K562 (cell line): Measurements from ENCODE around the gene FBXO8. TPM values are rescaled to one million over a fixed set of nuclear protein-coding genes. Genes with fewer than 3 reads are reported as not detected.

Source experiments
- ATAC-seq: fragments of 200-7000 bp; cut with Tn5 transposase; 3 replicates; pipeline ENCODE4 v1.9.1; 2020; ENCODE audit warnings: moderate library complexity
- BruUV-seq: library from RNA; stranded (reverse); fragments of 400-500 nt; replicated peaks from 2 replicates; lab custom pipeline; 2021; lab: Mats Ljungman, UMichigan
- CTCF ChIA-PET: fragments of 300-600 bp; formaldehyde crosslinking; extraction: SDS; loops from one replicate; lab custom pipeline; 2021; ENCODE audit warnings: low intra/inter-chr PET ratio; lab: Yijun Ruan, JAX
- POLR2A ChIA-PET: fragments of 300-600, 350-650 bp; sonication (Branson Sonifier 250); formaldehyde crosslinking; extraction: SDS; loops from one replicate; lab custom pipeline; 2021; ENCODE audit warnings: antibody characterized with exemption, inconsistent platforms; lab: Yijun Ruan, JAX
- DNase-seq, 4 experiments: peaks; one replicate each; pipeline versions ENCODE4 v3.0.0 to v3.0.0-alpha.2; 2011 to 2018; ENCODE audit warnings: low spot score in 3 of 4, mixed read lengths in 3 of 4; ENCODE audit errors: extremely low read depth in 1 of 4
- FAIRE-seq: peaks from 2 replicates; lab custom pipeline; 2011; peaks lifted over from hg19 to GRCh38; lab: Jason Lieb, UNC
- H2AFZ ChIP-seq: 2 replicates; pipeline ENCODE4 v1.6.0; 2011; ENCODE audit warnings: low read depth, low read length, control low read depth, inconsistent platforms
- H3K27ac ChIP-seq: fragments of 200-600 bp; 3 replicates; pipeline ENCODE4 v1.8.0; 2011; ENCODE audit warnings: low read depth, mild to moderate bottlenecking, control low read depth, inconsistent platforms, low read length, moderate library complexity, mixed read lengths; ENCODE audit errors: extremely low read depth
- H3K27me3 ChIP-seq, 2 experiments: fragments of 300-600 bp in 1 of 2; 2 replicates in 1 of 2; 3 replicates in 1 of 2; pipeline versions ENCODE4 v1.6.0 to v1.8.0; 2011; ENCODE audit warnings: inconsistent platforms in 2 of 2, low read length in 2 of 2, mild to moderate bottlenecking in 1 of 2, mixed read lengths in 1 of 2, moderate library complexity in 1 of 2; ENCODE audit not compliant: control insufficient read depth in 2 of 2, insufficient read depth in 2 of 2
- H3K36me3 ChIP-seq: fragments of 300-600 bp; 3 replicates; pipeline ENCODE4 v1.8.0; 2011; ENCODE audit warnings: mild to moderate bottlenecking, low read length, inconsistent platforms; ENCODE audit not compliant: control insufficient read depth, insufficient read depth
- H3K4me1 ChIP-seq, 2 experiments: fragments of 200-600 bp in 1 of 2; replicated peaks in 1 of 2; 2 replicates in 1 of 2; 3 replicates in 1 of 2; pipeline versions ENCODE4 v1.5.1 to v1.8.0; 2011; ENCODE audit warnings: inconsistent platforms in 2 of 2, low read length in 2 of 2, mild to moderate bottlenecking in 1 of 2, mixed read lengths in 1 of 2, moderate library complexity in 1 of 2; ENCODE audit not compliant: control insufficient read depth in 2 of 2, insufficient read depth in 2 of 2
- H3K4me2 ChIP-seq: 2 replicates; pipeline ENCODE4 v1.6.1; 2011; ENCODE audit warnings: low read length, control low read depth, inconsistent platforms, mixed read lengths; ENCODE audit not compliant: insufficient read depth
- H3K4me3 ChIP-seq: fragments of 200-600 bp; sonication (generic), shearing (Covaris generic); 2 replicates; pipeline ENCODE4 v1.5.1; 2016; ENCODE audit warnings: control low read depth, inconsistent platforms
- H3K79me2 ChIP-seq: fragments of 200-600 bp; 3 replicates; pipeline ENCODE4 v1.8.0; 2011; ENCODE audit warnings: low read length, inconsistent platforms; ENCODE audit not compliant: control insufficient read depth, insufficient read depth
- H3K9ac ChIP-seq, 2 experiments: 2 replicates each; pipeline versions ENCODE4 v1.6.0 to v1.6.1; 2011; ENCODE audit warnings: low read depth in 2 of 2, low read length in 2 of 2, control low read depth in 1 of 2, inconsistent platforms in 1 of 2, mild to moderate bottlenecking in 1 of 2, mixed read lengths in 1 of 2; ENCODE audit not compliant: insufficient read depth in 1 of 2
- H3K9me1 ChIP-seq: one replicate; pipeline ENCODE4 v1.6.0; 2011; ENCODE audit warnings: inconsistent platforms, mild to moderate bottlenecking, low read length, moderate library complexity; ENCODE audit not compliant: control insufficient read depth, insufficient read depth
- H3K9me3 ChIP-seq: replicated peaks from 2 replicates; pipeline ENCODE4 v1.5.1; 2011; ENCODE audit warnings: low read depth, low read length, inconsistent platforms; ENCODE audit not compliant: control insufficient read depth, insufficient read depth
- H4K20me1 ChIP-seq: replicated peaks from 2 replicates; pipeline ENCODE4 v1.6.1; 2011; ENCODE audit warnings: low read length, inconsistent platforms, mixed read lengths; ENCODE audit not compliant: control insufficient read depth, insufficient read depth
- AFF4 ChIP-seq: sonication (generic); formaldehyde crosslinking; IDR thresholded peaks from 2 replicates; pipeline ENCODE4 v1.8.0; 2023; ENCODE audit warnings: mild to moderate bottlenecking, missing genetic modification reagents
- ATF1 ChIP-seq, 2 experiments: fragments of 450-650 bp in 1 of 2; IDR thresholded peaks; 2 replicates each; pipeline ENCODE4 v1.6.1; 2016; ENCODE audit warnings: missing compliant biosample characterization in 1 of 2, missing genetic modification characterization in 1 of 2
- CAMTA2 ChIP-seq: fragments of 250-450 bp; sonication (Bioruptor Pico); conservative IDR thresholded peaks from 2 replicates; pipeline ENCODE4 v1.5.1; 2022
- CEBPB ChIP-seq: fragments of 450-650 bp; IDR thresholded peaks from 2 replicates; pipeline ENCODE4 v1.6.1; 2016; ENCODE audit warnings: missing genetic modification characterization, missing compliant biosample characterization
- HMGN3 ChIP-seq: IDR thresholded peaks from 2 replicates; pipeline ENCODE4 v1.6.1; 2011; ENCODE audit warnings: borderline replicate concordance, low read depth, mild to moderate bottlenecking, mixed read lengths, low read length; ENCODE audit not compliant: insufficient read length; ENCODE audit errors: extremely low read depth
- MYNN ChIP-seq, 2 experiments: sonication (generic); formaldehyde crosslinking in 1 of 2; IDR thresholded peaks; 2 replicates each; pipeline versions ENCODE4 v1.5.0 to v1.6.1; 2016 to 2020; ENCODE audit warnings: antibody characterized with exemption in 1 of 2, missing genetic modification reagents in 1 of 2
- SUPT5H ChIP-seq: fragments of 450-650 bp; IDR thresholded peaks from 2 replicates; pipeline ENCODE4 v1.6.1; 2016
- TAL1 ChIP-seq: fragments of 450-650 bp; IDR thresholded peaks from 2 replicates; pipeline ENCODE4 v1.6.1; 2016; ENCODE audit warnings: mild to moderate bottlenecking
- ZNF239 ChIP-seq: fragments of 250-450 bp; sonication (Bioruptor Pico); IDR thresholded peaks from 2 replicates; pipeline ENCODE4 v1.4.0; 2020; ENCODE audit warnings: mild to moderate bottlenecking
- ZNF384 ChIP-seq: IDR thresholded peaks from 2 replicates; pipeline ENCODE4 v1.6.1; 2012; ENCODE audit warnings: low read depth, low read length, improper control_type of control experiment
- ZNF764 ChIP-seq: fragments of 250-450 bp; sonication (Bioruptor Pico); IDR thresholded peaks from 2 replicates; pipeline ENCODE4 v1.4.0; 2020; ENCODE audit warnings: low read depth, mild to moderate bottlenecking, moderate library complexity
- ZNF766 ChIP-seq: fragments of 200-800 bp; sonication (Bioruptor generic); conservative IDR thresholded peaks from 2 replicates; pipeline ENCODE4 v1.6.1; 2016; ENCODE audit warnings: missing genetic modification characterization, missing compliant biosample characterization
- WGBS: fragments of 100-300 bp; shearing (Covaris generic); methylation state at CpG from one replicate; pipeline ENCODE4 v1.1.6; 2016; ENCODE audit warnings: low coverage, mixed read lengths; ENCODE audit not compliant: insufficient coverage; ENCODE audit errors: missing lambda C conversion rate; 5-methylcytosine and 5-hydroxymethylcytosine counted together
- in situ Hi-C: fragments of 300-500 bp; cut with MboI; formaldehyde crosslinking; loops from 4 replicates; pipeline ENCODE4 v1.15.0; 2018; ENCODE audit warnings: inconsistent platforms, mixed read lengths
- intact Hi-C: fragments of 100-400 bp; cut with micrococcal nuclease; formaldehyde crosslinking; loops from 2 replicates; pipeline ENCODE4 v1.14.2; 2022
- polyA plus RNA-seq, 8 experiments: library from polyadenylated mRNA; depleted of rRNA in 4 of 8; stranded (reverse) in 5 of 8; unstranded in 3 of 8; fragments of >200 nt; fragmentation: Nextera tagmentation in 2 of 8; fragmentation: Illumina TruSeq in 1 of 8; extraction: Ambion mirVana in 2 of 8; extraction: Trizol in 1 of 8; gene quantifications; 2 replicates each; pipeline versions ENCODE4 v1.2.1 to v1.2.3, GENCODE V29; 2011 to 2014; ENCODE audit warnings: inconsistent platforms in 1 of 8, missing spikeins in 1 of 8
- total RNA-seq, 7 experiments: library from RNA; depleted of rRNA in 6 of 7; stranded (reverse); fragments of >200 nt in 6 of 7; fragmentation: Illumina TruSeq in 2 of 7; extraction: Trizol in 2 of 7; gene quantifications; 2 replicates each; pipeline versions ENCODE4 v1.2.1 to v1.2.3, GENCODE V29; 2011 to 2021; ENCODE audit warnings: low replicate concordance in 1 of 7

The FBXO8 gene
- total and polyA plus RNA-seq, 9 of the 15 experiments (the other 6 are each of a cell fraction or from before 2014, with no cell fraction given): 12.9 to 27.1 (median 14.8) TPM

DNA sequence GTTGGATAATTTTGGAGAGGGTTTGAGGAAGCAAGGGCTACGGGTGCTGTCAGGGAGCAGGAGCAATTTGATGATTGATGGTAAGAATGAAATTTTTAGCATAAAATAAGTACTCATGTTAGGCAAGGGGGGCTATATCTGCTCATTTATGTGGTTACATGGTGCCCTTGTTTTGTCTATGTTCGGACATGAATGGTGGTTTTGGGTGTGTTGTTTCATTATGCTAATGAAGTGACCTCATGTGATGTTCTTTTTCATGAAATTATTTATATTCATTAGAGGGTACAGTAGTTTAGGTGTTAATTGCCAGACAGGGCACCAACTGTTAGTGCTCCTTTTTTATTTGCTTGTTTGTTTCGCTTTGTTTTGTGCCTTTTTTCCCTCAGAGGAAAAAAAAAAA is 29.5 kb upstream of the FBXO8 start:
- H2AFZ ChIP-seq: no peak overlapping the region
- no peaks in the 10 kb centered on the region for H3K27me3 ChIP-seq
- H3K9me1 ChIP-seq: no peaks in the 10 kb centered on the region
- ChIA-PET CTCF (interaction anchor here (0.7 kb wide), 1 partner anchor 177 kb away, joined by 4 read pairs; no protein-coding TSS in a partner anchor), POLR2A (no interaction called here)
- 97% methylated on average over 3 of the region's 3 CpGs for WGBS
- no peak overlapping the region for H3K27ac ChIP-seq
- peaks cover 0 to 4% of the 10 kb centered on the region in 2 experiments; a peak in 1 of 5 replicates for H3K4me1 ChIP-seq
- ATAC-seq (no peak), DNase-seq (no peak), FAIRE-seq (no peak)
- in situ Hi-C loops (no loop called here), intact Hi-C loops (no loop called here)
- no TSS peak for BruUV-seq
- no peaks in the 10 kb centered on the region for H4K20me1 ChIP-seq
- H3K36me3 ChIP-seq: peaks cover 74% of the 10 kb centered on the region
- H3K9me3 ChIP-seq: no peaks in the 10 kb centered on the region
- no peak overlapping the region for H3K4me3 ChIP-seq
- no peak overlapping the region for H3K9ac ChIP-seq
- TF ChIP-seq ZNF766 (CRISPR knock-in tag) (no peak), SUPT5H (no peak)
- no peaks in the 10 kb centered on the region for H3K79me2 ChIP-seq
- H3K4me2 ChIP-seq: no peak overlapping the region

GRCh38 chr4:174307694-174308093 is 24.2 kb upstream of the FBXO8 start:
- CTCF ChIA-PET: no interaction called here
- Histone ChIP-seq H3K27ac (no peak overlapping the region), H3K79me2 (no peaks in the 10 kb centered on the region), H3K9ac (no peak overlapping the region), H3K27me3 (no peaks in the 10 kb centered on the region), H3K4me3 (no peak overlapping the region), H4K20me1 (no peaks in the 10 kb centered on the region), H3K4me2 (no peak overlapping the region), H3K36me3 (peaks cover 72% of the 10 kb centered on the region), H2AFZ (no peak overlapping the region), H3K9me1 (no peaks in the 10 kb centered on the region), H3K9me3 (no peaks in the 10 kb centered on the region), H3K4me1 (no peaks in the 10 kb centered on the region)
- no peak for DNase-seq
- no TSS peak for BruUV-seq
- ATAC-seq: no peak
- POLR2A ChIA-PET: no interaction called here
- in situ Hi-C loops: no loop called here
- FAIRE-seq: no peak
- intact Hi-C loops: no loop called here
- WGBS: 87% methylated on average over 4 of the region's 4 CpGs
- TF ChIP-seq ZNF764 (CRISPR knock-in tag) (no peak), HMGN3 (no peak), ZNF384 (no peak), ATF1 (CRISPR knock-in tag; IDR thresholded peaks at IDR 0.05) (no peak), ATF1 (tag; IDR thresholded peaks at IDR 0.05) (no peak), CAMTA2 (CRISPR knock-in tag) (no peak), CEBPB (tag) (no peak), ZNF239 (CRISPR knock-in tag) (no peak), AFF4 (CRISPR knock-in tag) (no peak), MYNN (IDR thresholded peaks at IDR 0.05) (no peak), MYNN (CRISPR knock-in tag; IDR thresholded peaks at IDR 0.05) (no peak), TAL1 (no peak)
